Trophoblast cell (in vitro differentiated cells and primary cell): Measurements from ENCODE around the gene ASIC3.
"Not testable (repeated sequence)": the region's sequence is repeated elsewhere in the genome, so short reads cannot be mapped to it uniquely, and the experiment has no call there.

Experiments
- DNase-seq, 2 donors: peaks; one replicate each; pipeline ENCODE4 v3.0.0-alpha.2; 2016
- H2AFZ ChIP-seq: 2 replicates; pipeline ENCODE4 v1.6.1; 2013; ENCODE audit warnings: low read length, moderate library complexity, mild to moderate bottlenecking; ENCODE audit not compliant: insufficient read depth, poor library complexity
- H2AK5ac ChIP-seq: 2 replicates; pipeline ENCODE4 v1.6.1; 2013; ENCODE audit warnings: mild to moderate bottlenecking, low read length
- H2BK120ac ChIP-seq: 2 replicates; pipeline ENCODE4 v1.6.1; 2013; ENCODE audit warnings: low read length, mild to moderate bottlenecking, moderate library complexity; ENCODE audit not compliant: insufficient read depth, poor library complexity
- H2BK12ac ChIP-seq: 2 replicates; pipeline ENCODE4 v1.6.1; 2013; ENCODE audit warnings: mild to moderate bottlenecking, low read length, moderate library complexity
- H2BK5ac ChIP-seq: 2 replicates; pipeline ENCODE4 v1.6.1; 2013; ENCODE audit warnings: low read length, low read depth, moderate library complexity, mild to moderate bottlenecking; ENCODE audit not compliant: poor library complexity
- H3K14ac ChIP-seq: 2 replicates; pipeline ENCODE4 v1.6.1; 2013; ENCODE audit warnings: mild to moderate bottlenecking, low read length
- H3K18ac ChIP-seq: 2 replicates; pipeline ENCODE4 v1.6.1; 2013; ENCODE audit warnings: mild to moderate bottlenecking, low read length
- H3K23ac ChIP-seq: 2 replicates; pipeline ENCODE4 v1.6.1; 2013; ENCODE audit warnings: low read length
- H3K27ac ChIP-seq: 2 replicates; pipeline ENCODE4 v1.5.1; 2013; ENCODE audit warnings: low read depth, mild to moderate bottlenecking, inconsistent platforms, low read length, moderate library complexity
- H3K27me3 ChIP-seq: 2 replicates; pipeline ENCODE4 v1.6.1; 2013; ENCODE audit warnings: inconsistent platforms, mild to moderate bottlenecking, low read length, moderate library complexity; ENCODE audit not compliant: insufficient read depth
- H3K36me3 ChIP-seq, 2 experiments: 1 replicate in 1 of 2; 2 replicates in 1 of 2; pipeline ENCODE4 v1.6.1; 2013; ENCODE audit warnings: low read length in 2 of 2, mild to moderate bottlenecking in 2 of 2, moderate library complexity in 1 of 2; ENCODE audit not compliant: insufficient read depth in 2 of 2, control insufficient read depth in 1 of 2
- H3K4ac ChIP-seq: 2 replicates; pipeline ENCODE4 v1.6.1; 2013; ENCODE audit warnings: low read depth, mild to moderate bottlenecking, low read length, moderate library complexity
- H3K4me1 ChIP-seq, 2 experiments: 1 replicate in 1 of 2; 2 replicates in 1 of 2; pipeline ENCODE4 v1.6.1; 2013; ENCODE audit warnings: low read length in 2 of 2, mild to moderate bottlenecking in 2 of 2, moderate library complexity in 1 of 2; ENCODE audit not compliant: insufficient read depth in 2 of 2, control insufficient read depth in 1 of 2
- H3K4me2 ChIP-seq: 2 replicates; pipeline ENCODE4 v1.6.1; 2013; ENCODE audit warnings: inconsistent platforms, mild to moderate bottlenecking, low read length, moderate library complexity
- H3K4me3 ChIP-seq: 2 replicates; pipeline ENCODE4 v1.5.1; 2013; ENCODE audit warnings: mild to moderate bottlenecking, low read depth, low read length, inconsistent platforms
- H3K79me1 ChIP-seq: one replicate; pipeline ENCODE4 v1.6.1; 2013; ENCODE audit warnings: low read length
- H3K79me2 ChIP-seq: 2 replicates; pipeline ENCODE4 v1.6.1; 2013; ENCODE audit warnings: low read length, mild to moderate bottlenecking; ENCODE audit not compliant: control insufficient read depth, insufficient read depth, poor library complexity
- H3K9ac ChIP-seq: 2 replicates; pipeline ENCODE4 v1.6.1; 2013; ENCODE audit warnings: mild to moderate bottlenecking, low read length
- H3K9me3 ChIP-seq: 2 replicates; pipeline ENCODE4 v1.6.1; 2013; ENCODE audit warnings: low read depth, mild to moderate bottlenecking, control low read depth, inconsistent platforms, low read length; ENCODE audit not compliant: insufficient read depth
- H4K12ac ChIP-seq: 2 replicates; pipeline ENCODE4 v1.6.1; 2013; ENCODE audit warnings: low read depth, mild to moderate bottlenecking, low read length, moderate library complexity
- H4K8ac ChIP-seq: 2 replicates; pipeline ENCODE4 v1.6.1; 2013; ENCODE audit warnings: low read depth, mild to moderate bottlenecking, low read length, moderate library complexity
- H4K91ac ChIP-seq: one replicate; pipeline ENCODE4 v1.6.1; 2013; ENCODE audit warnings: low read depth, mild to moderate bottlenecking, low read length, moderate library complexity
- WGBS: extraction: QIAGEN DNeasy Blood & Tissue Kit; methylation state at CpG from one replicate; pipeline ENCODE4 v1.1.7; 2013; ENCODE audit warnings: missing lambda C conversion rate; ENCODE audit not compliant: insufficient read length, insufficient coverage; ENCODE audit errors: extremely low coverage; 5-methylcytosine and 5-hydroxymethylcytosine counted together

The ASIC3 gene

DNA sequence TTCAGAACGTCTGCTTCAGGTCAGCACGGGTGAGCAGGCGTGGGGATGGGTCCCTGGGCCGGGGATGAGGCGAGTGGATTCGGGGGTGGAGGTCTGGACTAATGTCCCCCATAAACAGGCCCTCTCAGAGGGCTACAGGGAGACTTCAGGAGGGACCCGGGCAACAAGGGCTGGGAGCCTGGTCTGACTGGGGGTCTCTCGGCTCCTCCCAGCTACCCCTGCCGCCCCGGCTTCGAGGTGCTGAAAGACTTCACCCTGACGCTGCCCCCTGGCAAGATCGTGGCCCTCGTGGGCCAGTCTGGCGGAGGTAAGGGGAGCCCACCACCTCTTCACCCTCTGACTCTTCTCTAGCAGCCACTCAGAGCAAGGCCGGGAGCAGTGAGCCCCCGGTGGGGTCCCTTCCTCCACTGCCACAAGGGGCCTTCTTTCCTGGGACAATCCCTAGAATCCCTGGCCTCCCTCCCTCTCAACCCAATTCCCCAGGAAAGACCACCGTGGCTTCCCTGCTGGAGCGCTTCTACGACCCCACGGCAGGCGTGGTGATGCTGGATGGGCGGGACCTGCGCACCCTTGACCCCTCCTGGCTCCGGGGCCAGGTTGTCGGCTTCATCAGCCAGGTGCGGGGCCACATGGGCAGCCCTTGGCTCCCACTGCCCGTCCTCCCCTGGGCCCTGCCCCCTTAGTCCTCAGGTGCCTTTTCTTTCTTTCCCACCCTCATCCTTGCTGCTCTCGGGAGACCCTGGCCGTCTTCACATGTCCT lies 7.5 kb upstream of the ASIC3 start:
- H3K9me3 ChIP-seq, result peaks cover 1% of the 10 kb centered on the region
- H2BK120ac ChIP-seq, result peak overlapping the region; percentile 65
- peaks cover 13% of the 10 kb centered on the region for H3K79me1 ChIP-seq
- no peak overlapping the region for H2AFZ ChIP-seq
- H4K8ac ChIP-seq, result no peak overlapping the region
- H3K27ac ChIP-seq, result no peak overlapping the region
- H2AK5ac ChIP-seq, result peak overlapping the region; percentile 13
- no CpG with 5 or more reads among the region's 30 CpGs for WGBS
- no peak overlapping the region for H2BK5ac ChIP-seq
- H3K4me2 ChIP-seq, result no peak overlapping the region
- H3K23ac ChIP-seq, result no peak overlapping the region
- no peaks in the 10 kb centered on the region for H3K79me2 ChIP-seq
- H3K36me3 ChIP-seq, result peaks cover 39 to 47% of the 10 kb centered on the region in 2 experiments
- no peak for DNase-seq
- peaks cover 19 to 21% of the 10 kb centered on the region in 2 experiments for H3K4me1 ChIP-seq
- peak overlapping the region; percentile 74 for H4K91ac ChIP-seq
- H3K27me3 ChIP-seq, result no peaks in the 10 kb centered on the region
- H3K4ac ChIP-seq, result no peak overlapping the region
- no peak overlapping the region for H3K9ac ChIP-seq
- peak overlapping the region; percentile 42 for H2BK12ac ChIP-seq
- H3K14ac ChIP-seq, result peak overlapping the region; percentile 33
- H3K4me3 ChIP-seq, result no peak overlapping the region
- H3K18ac ChIP-seq, result no peak overlapping the region
- no peak overlapping the region for H4K12ac ChIP-seq

GRCh38 chr7:151043449-151043848 lies 4.9 kb upstream of the ASIC3 start:
- not testable (repeated sequence) for H2AFZ ChIP-seq, DNase-seq, H2BK12ac ChIP-seq, H4K12ac ChIP-seq, H3K14ac ChIP-seq, H3K27me3 ChIP-seq, H3K4me2 ChIP-seq, H3K18ac ChIP-seq, H3K23ac ChIP-seq, H3K4me3 ChIP-seq, H3K4ac ChIP-seq, H3K79me2 ChIP-seq, H3K9me3 ChIP-seq, H4K8ac ChIP-seq, H4K91ac ChIP-seq, H3K9ac ChIP-seq, H2BK120ac ChIP-seq, H2BK5ac ChIP-seq, H3K27ac ChIP-seq, H2AK5ac ChIP-seq
- WGBS, result no CpG with 5 or more reads among the region's 10 CpGs
- Histone ChIP-seq H3K4me1 (peaks cover 17 to 18% of the 10 kb centered on the region in 2 experiments), H3K36me3 (peaks cover 26 to 33% of the 10 kb centered on the region in 2 experiments), H3K79me1 (peaks cover 11% of the 10 kb centered on the region)

DNA sequence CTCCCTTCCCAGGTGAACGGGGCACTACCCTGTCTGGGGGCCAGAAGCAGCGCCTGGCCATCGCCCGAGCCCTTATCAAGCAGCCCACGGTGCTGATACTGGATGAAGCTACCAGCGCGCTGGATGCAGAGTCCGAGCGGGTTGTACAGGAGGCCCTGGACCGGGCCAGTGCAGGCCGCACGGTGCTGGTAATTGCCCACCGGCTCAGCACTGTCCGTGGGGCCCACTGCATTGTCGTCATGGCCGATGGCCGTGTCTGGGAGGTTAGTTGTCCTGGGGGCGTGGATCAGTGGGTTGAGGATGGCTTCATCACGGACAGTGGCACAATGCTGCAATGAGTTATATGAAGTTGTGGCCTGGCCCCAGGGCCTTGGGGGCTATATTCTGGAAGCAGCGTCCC lies 4.4 kb upstream of the ASIC3 start:
- Histone ChIP-seq H3K4me3 (no peak overlapping the region), H3K18ac (no peak overlapping the region), H2BK120ac (no peak overlapping the region), H2BK5ac (no peak overlapping the region), H4K91ac (no peak overlapping the region), H3K9ac (no peak overlapping the region), H3K9me3 (peaks cover 3% of the 10 kb centered on the region), H3K27ac (no peak overlapping the region), H3K4ac (no peak overlapping the region), H2AK5ac (no peak overlapping the region), H3K79me1 (peaks cover 8% of the 10 kb centered on the region), H3K23ac (no peak overlapping the region), H3K36me3 (peaks cover 26 to 33% of the 10 kb centered on the region in 2 experiments), H3K4me2 (no peak overlapping the region), H3K4me1 (peaks cover 12 to 13% of the 10 kb centered on the region in 2 experiments), H2AFZ (no peak overlapping the region), H3K79me2 (no peaks in the 10 kb centered on the region), H3K14ac (no peak overlapping the region), H4K8ac (no peak overlapping the region), H2BK12ac (no peak overlapping the region), H4K12ac (no peak overlapping the region), H3K27me3 (no peaks in the 10 kb centered on the region)
- WGBS, result no CpG with 5 or more reads among the region's 20 CpGs
- DNase-seq, result no peak

GRCh38 chr7:151045262-151045661 lies 3.1 kb upstream of the ASIC3 start:
- H3K18ac ChIP-seq, result no peak overlapping the region
- no peak overlapping the region for H2BK120ac ChIP-seq
- H3K4me3 ChIP-seq, result no peak overlapping the region
- no peak overlapping the region for H4K8ac ChIP-seq
- H3K4me1 ChIP-seq, result peaks cover under 1 to 2% of the 10 kb centered on the region in 2 experiments
- H3K23ac ChIP-seq, result no peak overlapping the region
- no peaks in the 10 kb centered on the region for H3K27me3 ChIP-seq
- peaks cover 6% of the 10 kb centered on the region for H3K9me3 ChIP-seq
- no peak for DNase-seq
- H3K27ac ChIP-seq, result no peak overlapping the region
- no peak overlapping the region for H2AK5ac ChIP-seq
- H3K4ac ChIP-seq, result no peak overlapping the region
- no peak overlapping the region for H4K91ac ChIP-seq
- H2AFZ ChIP-seq, result no peak overlapping the region
- no peak overlapping the region for H2BK12ac ChIP-seq
- no peak overlapping the region for H3K14ac ChIP-seq
- no peak overlapping the region for H3K9ac ChIP-seq
- no peak overlapping the region for H3K4me2 ChIP-seq
- peaks cover 2% of the 10 kb centered on the region for H3K79me1 ChIP-seq
- no peaks in the 10 kb centered on the region for H3K79me2 ChIP-seq
- H4K12ac ChIP-seq, result no peak overlapping the region
- WGBS, result no CpG with 5 or more reads among the region's 11 CpGs
- peaks cover 26 to 33% of the 10 kb centered on the region in 2 experiments for H3K36me3 ChIP-seq
- no peak overlapping the region for H2BK5ac ChIP-seq
